H1 (cell line): Measurements from ENCODE around the gene MCF2L2. TPM values are rescaled to one million over a fixed set of nuclear protein-coding genes. Genes with fewer than 3 reads are reported as not detected.

Experiments
- CTCF ChIA-PET: fragments of 300-600 bp; sonication (Branson Sonifier 250); formaldehyde crosslinking; loops from one replicate; lab custom pipeline; 2021; ENCODE audit not compliant: partially characterized antibody; lab: Charles Lee
- POLR2A ChIA-PET: fragments of 300-600 bp; sonication (Branson Sonifier 250); formaldehyde crosslinking; loops from one replicate; lab custom pipeline; 2021; ENCODE audit warnings: inconsistent platforms; ENCODE audit not compliant: partially characterized antibody; lab: Charles Lee
- DNase-seq, 2 experiments: peaks; one replicate each; pipeline versions ENCODE4 v3.0.0 to v3.0.0-alpha.2; 2010 to 2022; ENCODE audit warnings: low spot score in 2 of 2, low read depth in 1 of 2, mixed read lengths in 1 of 2
- FAIRE-seq: peaks from 2 replicates; lab custom pipeline; 2011; peaks lifted over from hg19 to GRCh38; lab: Jason Lieb, UNC
- H2AFZ ChIP-seq: 2 replicates; pipeline ENCODE4 v1.8.1; 2012; ENCODE audit warnings: low read length, inconsistent platforms
- H2AK5ac ChIP-seq: 2 replicates; pipeline ENCODE4 v1.6.1; 2013; ENCODE audit warnings: low read depth, low read length
- H2BK120ac ChIP-seq: replicated peaks from 2 replicates; pipeline ENCODE3; 2013; ENCODE audit warnings: low read depth, low read length, inconsistent platforms
- H2BK12ac ChIP-seq: 2 replicates; pipeline ENCODE4 v1.6.1; 2013; ENCODE audit warnings: low read depth, low read length
- H2BK15ac ChIP-seq: 2 replicates; pipeline ENCODE4 v1.6.1; 2013; ENCODE audit warnings: low read length
- H2BK20ac ChIP-seq: 2 replicates; pipeline ENCODE4 v1.6.1; 2013; ENCODE audit warnings: low read length
- H2BK5ac ChIP-seq: 2 replicates; pipeline ENCODE4 v1.6.1; 2013; ENCODE audit warnings: low read depth, low read length
- H3K14ac ChIP-seq: 2 replicates; pipeline ENCODE4 v1.6.1; 2013; ENCODE audit warnings: inconsistent platforms; ENCODE audit not compliant: insufficient read length
- H3K18ac ChIP-seq: 2 replicates; pipeline ENCODE4 v1.6.1; 2013; ENCODE audit warnings: low read length; ENCODE audit errors: extremely low read depth
- H3K23ac ChIP-seq: 2 replicates; pipeline ENCODE4 v1.6.1; 2013; ENCODE audit warnings: inconsistent platforms; ENCODE audit not compliant: insufficient read length
- H3K23me2 ChIP-seq: 2 replicates; pipeline ENCODE4 v1.6.1; 2013; ENCODE audit warnings: low read depth, low read length
- H3K27ac ChIP-seq: 2 replicates; pipeline ENCODE4 v1.6.1; 2011; ENCODE audit warnings: low read depth, low read length, inconsistent platforms
- H3K27me3 ChIP-seq, 4 experiments: replicated peaks in 1 of 4; 1 replicate in 1 of 4; 2 replicates in 3 of 4; pipeline versions ENCODE4 v1.6.1 to v1.8.1; 2011 to 2013; ENCODE audit warnings: low read length in 3 of 4, mild to moderate bottlenecking in 3 of 4, inconsistent platforms in 2 of 4, mixed read lengths in 2 of 4, moderate library complexity in 1 of 4; ENCODE audit not compliant: control insufficient read depth in 3 of 4, insufficient read depth in 3 of 4; ENCODE audit errors: extremely low read depth in 1 of 4
- H3K36me3 ChIP-seq, 4 experiments: 2 replicates each; pipeline versions ENCODE4 v1.6.1 to v1.8.1; 2011 to 2013; ENCODE audit warnings: mild to moderate bottlenecking in 4 of 4, low read length in 3 of 4, moderate library complexity in 2 of 4, control low read depth in 1 of 4, inconsistent platforms in 1 of 4; ENCODE audit not compliant: insufficient read depth in 4 of 4, control insufficient read depth in 2 of 4
- H3K4ac ChIP-seq: replicated peaks from 2 replicates; pipeline ENCODE3; 2013; ENCODE audit warnings: low read length, low read depth, mixed read lengths, inconsistent platforms; ENCODE audit not compliant: insufficient read length
- H3K4me1 ChIP-seq, 4 experiments: replicated peaks in 1 of 4; 1 replicate in 1 of 4; 2 replicates in 3 of 4; pipeline versions ENCODE4 v1.6.1 to v1.8.1; 2011 to 2013; ENCODE audit warnings: low read length in 3 of 4, inconsistent platforms in 2 of 4, mixed read lengths in 1 of 4; ENCODE audit not compliant: insufficient read depth in 4 of 4, control insufficient read depth in 3 of 4
- H3K4me2 ChIP-seq, 2 experiments: 2 replicates each; pipeline versions ENCODE4 v1.6.1 to v1.8.1; 2011 to 2013; ENCODE audit warnings: low read depth in 2 of 2, low read length in 2 of 2, control low read depth in 1 of 2, inconsistent platforms in 1 of 2, mild to moderate bottlenecking in 1 of 2; ENCODE audit not compliant: insufficient read depth in 1 of 2
- H3K4me3 ChIP-seq, 4 experiments: fragments of 200-600, 300-600 bp in 1 of 4; sonication (generic), shearing (Covaris generic), sonication (Bioruptor Twin) in 1 of 4; 2 replicates each; pipeline versions ENCODE4 v1.5.1 to v1.8.1; 2011 to 2016; ENCODE audit warnings: low read length in 4 of 4, low read depth in 3 of 4, control low read depth in 2 of 4, inconsistent platforms in 2 of 4, mild to moderate bottlenecking in 2 of 4, mixed read lengths in 1 of 4, moderate library complexity in 1 of 4; ENCODE audit not compliant: insufficient read depth in 2 of 4; ENCODE audit errors: extremely low read depth in 1 of 4
- H3K56ac ChIP-seq: replicated peaks from 2 replicates; pipeline ENCODE3; 2013; ENCODE audit warnings: low read depth, mild to moderate bottlenecking, mixed read lengths, low read length, inconsistent platforms; ENCODE audit not compliant: insufficient read length
- H3K79me1 ChIP-seq: 2 replicates; pipeline ENCODE4 v1.6.1; 2013; ENCODE audit warnings: low read depth, low read length, control low read depth
- H3K79me2 ChIP-seq, 2 experiments: 2 replicates each; pipeline versions ENCODE4 v1.6.1 to v1.8.1; 2012 to 2013; ENCODE audit warnings: low read length in 2 of 2, mild to moderate bottlenecking in 2 of 2, inconsistent platforms in 1 of 2; ENCODE audit not compliant: insufficient read depth in 2 of 2, control insufficient read depth in 1 of 2
- H3K9ac ChIP-seq, 4 experiments: replicated peaks in 1 of 4; 1 replicate in 1 of 4; 2 replicates in 3 of 4; pipeline versions ENCODE4 v1.6.1 to v1.8.1; 2011 to 2013; ENCODE audit warnings: low read depth in 3 of 4, low read length in 3 of 4, control low read depth in 2 of 4, mild to moderate bottlenecking in 2 of 4, moderate library complexity in 2 of 4, inconsistent platforms in 1 of 4; ENCODE audit errors: extremely low read depth in 1 of 4
- H3K9me3 ChIP-seq, 2 experiments: 2 replicates each; pipeline versions ENCODE4 v1.6.1 to v1.8.1; 2012 to 2013; ENCODE audit warnings: mild to moderate bottlenecking in 2 of 2, moderate library complexity in 2 of 2, control low read depth in 1 of 2, inconsistent platforms in 1 of 2, low read depth in 1 of 2, low read length in 1 of 2, mixed read lengths in 1 of 2; ENCODE audit not compliant: insufficient read depth in 2 of 2
- H4K20me1 ChIP-seq, 2 experiments: replicated peaks in 1 of 2; 2 replicates each; pipeline versions ENCODE3 to v1.8.1; 2011 to 2013; ENCODE audit warnings: inconsistent platforms in 2 of 2, low read length in 2 of 2, mild to moderate bottlenecking in 1 of 2; ENCODE audit not compliant: insufficient read depth in 2 of 2, control insufficient read depth in 1 of 2
- H4K5ac ChIP-seq: 2 replicates; pipeline ENCODE4 v1.6.1; 2013; ENCODE audit warnings: low read length, low read depth, mixed read lengths, inconsistent platforms; ENCODE audit not compliant: insufficient read length
- H4K8ac ChIP-seq: 2 replicates; pipeline ENCODE4 v1.8.0; 2013; ENCODE audit warnings: mild to moderate bottlenecking, moderate library complexity, low read length, inconsistent platforms; ENCODE audit not compliant: insufficient read depth; ENCODE audit errors: extremely low read depth
- H4K91ac ChIP-seq: replicated peaks from 2 replicates; pipeline ENCODE3; 2013; ENCODE audit warnings: low read length, mixed read lengths, inconsistent platforms; ENCODE audit not compliant: insufficient read length
- CHD2 ChIP-seq: IDR thresholded peaks from 2 replicates; pipeline ENCODE4 v1.6.1; 2012; ENCODE audit warnings: low read length, improper control_type of control experiment
- EP300 ChIP-seq, 2 experiments: IDR thresholded peaks; 1 replicate in 1 of 2; 2 replicates in 1 of 2; pipeline ENCODE4 v1.6.1; 2011 to 2012; ENCODE audit warnings: low read depth in 2 of 2, low read length in 2 of 2, mild to moderate bottlenecking in 2 of 2, borderline replicate concordance in 1 of 2, inconsistent platforms in 1 of 2, moderate library complexity in 1 of 2
- HDAC2 ChIP-seq, 2 experiments: fragments of 300-600 bp in 1 of 2; sonication (generic) in 1 of 2; IDR thresholded peaks; 2 replicates each; pipeline ENCODE4 v1.6.1; 2011 to 2012; ENCODE audit warnings: low read depth in 2 of 2, low read length in 2 of 2, mild to moderate bottlenecking in 2 of 2, moderate library complexity in 2 of 2, borderline replicate concordance in 1 of 2, inconsistent platforms in 1 of 2
- JUND ChIP-seq: IDR thresholded peaks from 2 replicates; pipeline ENCODE4 v1.6.1; 2011; ENCODE audit warnings: mild to moderate bottlenecking, improper control_type of control experiment, low read length
- KDM1A ChIP-seq: fragments of 200-600, 300-600 bp; sonication (generic); IDR thresholded peaks from 2 replicates; pipeline ENCODE4 v1.7.1; 2016; ENCODE audit warnings: mild to moderate bottlenecking, low read length, borderline replicate concordance
- NANOG ChIP-seq: IDR thresholded peaks from 2 replicates; pipeline ENCODE4 v1.6.1; 2011; ENCODE audit warnings: low read length, low read depth, mild to moderate bottlenecking, inconsistent platforms; ENCODE audit not compliant: insufficient read depth, poor library complexity, severe bottlenecking
- NRF1 ChIP-seq: IDR thresholded peaks from 2 replicates; pipeline ENCODE4 v1.6.1; 2011; ENCODE audit warnings: mild to moderate bottlenecking, low read depth, low read length, improper control_type of control experiment
- SP1 ChIP-seq: IDR thresholded peaks from 2 replicates; pipeline ENCODE4 v1.6.1; 2011; ENCODE audit warnings: low read depth, low read length
- TAF1 ChIP-seq: IDR thresholded peaks from 2 replicates; pipeline ENCODE4 v1.6.1; 2011; ENCODE audit warnings: mild to moderate bottlenecking, low read depth, low read length
- WGBS, 2 experiments: shearing (Covaris generic) in 1 of 2; methylation state at CpG; one replicate each; pipeline versions ENCODE4 v1.1.6 to v1.1.7; 2013 to 2015; ENCODE audit warnings: low lambda C conversion rate in 2 of 2, mixed read lengths in 2 of 2, inconsistent platforms in 1 of 2, low coverage in 1 of 2, missing lambda C conversion rate in 1 of 2; ENCODE audit not compliant: insufficient replicate concordance in 2 of 2, insufficient coverage in 1 of 2, insufficient read length in 1 of 2; ENCODE audit errors: extremely low coverage in 1 of 2, missing lambda C conversion rate in 1 of 2; 5-methylcytosine and 5-hydroxymethylcytosine counted together
- polyA plus RNA-seq, 7 experiments: library from polyadenylated mRNA; depleted of rRNA in 3 of 7; stranded (reverse) in 5 of 7; unstranded in 2 of 7; fragments of >200 nt in 5 of 7; fragments of 200-250 nt in 2 of 7; gene quantifications; 1 replicate in 5 of 7; 2 replicates in 1 of 7; 4 replicates in 1 of 7; pipeline versions ENCODE4 v1.2.1 to v1.2.3, GENCODE V29; 2011 to 2013; ENCODE audit warnings: missing spikeins in 2 of 7, mixed read lengths in 2 of 7
- total RNA-seq: library from RNA; stranded (reverse); fragmentation: NEBNext Ultra II Directional; extraction: Animal tissue kit (Norgen Biotek cat#: 25700); gene quantifications from 2 replicates; pipeline ENCODE4 v1.2.1, GENCODE V29; 2021

The MCF2L2 gene
- total and polyA plus RNA-seq, 2 of the 8 experiments (the other 6 are each of a cell fraction or from before 2014, with no cell fraction given): 4.1 to 13.7 TPM

GRCh38 chr3:183310936-183311335 is 117.5 kb downstream of the MCF2L2 start:
- no peak overlapping the region for H3K56ac ChIP-seq
- CTCF ChIA-PET: interaction anchor here (0.6 to 0.7 kb wide), 3 partner anchors 19 to 115 kb away, joined by 3 to 6 read pairs (median 3); no protein-coding TSS in a partner anchor
- H3K14ac ChIP-seq: no peak overlapping the region
- TF ChIP-seq NRF1: no peak
- no peak for TF ChIP-seq NANOG
- no peak for TF ChIP-seq EP300 (IDR thresholded peaks at IDR 0.05; ENCODE audit: borderline replicate concordance in 1 of 2, low read depth in 2 of 2, low read length in 2 of 2)
- no peak for TF ChIP-seq JUND
- no peak for TF ChIP-seq TAF1
- TF ChIP-seq CHD2: no peak
- no peak for TF ChIP-seq SP1
- TF ChIP-seq HDAC2 (IDR thresholded peaks at IDR 0.05; ENCODE audit: borderline replicate concordance in 1 of 2, low read depth in 2 of 2, low read length in 2 of 2): no peak
- TF ChIP-seq KDM1A: no peak
- no peak overlapping the region for H4K91ac ChIP-seq
- no peak overlapping the region for H2BK12ac ChIP-seq
- no peak overlapping the region for H2BK20ac ChIP-seq
- 89% methylated on average over 3 of the region's 3 CpGs; no CpG with 5 or more reads in 1 of the 2 experiments for WGBS, 2 experiments
- no peak overlapping the region for H2BK5ac ChIP-seq
- H3K18ac ChIP-seq: no peak overlapping the region
- H2BK15ac ChIP-seq: no peak overlapping the region
- H3K27me3 ChIP-seq: no peaks in the 10 kb centered on the region
- H2AFZ ChIP-seq: no peak overlapping the region
- no peak overlapping the region for H4K8ac ChIP-seq
- no peak overlapping the region for H2BK120ac ChIP-seq
- H3K36me3 ChIP-seq: peaks cover 0 to 20% (median 3%) of the 10 kb centered on the region in 4 experiments; a peak in 4 of 8 replicates
- no peaks in the 10 kb centered on the region for H4K20me1 ChIP-seq
- FAIRE-seq (no peak), DNase-seq (no peak)
- H3K9ac ChIP-seq: no peak overlapping the region
- no peaks in the 10 kb centered on the region for H3K79me2 ChIP-seq
- no peak overlapping the region for H4K5ac ChIP-seq
- no peaks in the 10 kb centered on the region for H3K9me3 ChIP-seq
- POLR2A ChIA-PET: no interaction called here
- no peaks in the 10 kb centered on the region for H3K23me2 ChIP-seq
- no peak overlapping the region for H3K4me3 ChIP-seq
- no peak overlapping the region for H3K23ac ChIP-seq
- no peak overlapping the region for H2AK5ac ChIP-seq
- peaks cover 0 to 2% (median 0%) of the 10 kb centered on the region in 4 experiments; a peak in 1 of 7 replicates for H3K4me1 ChIP-seq
- H3K4me2 ChIP-seq: no peak overlapping the region
- H3K79me1 ChIP-seq: no peaks in the 10 kb centered on the region
- no peak overlapping the region for H3K27ac ChIP-seq
- no peak overlapping the region for H3K4ac ChIP-seq
